H1 (cell line): Measurements from ENCODE around the gene FADS2.

ENCODE experiments used
- CEBPB ChIP-seq: IDR thresholded peaks from 2 replicates; pipeline ENCODE4 v1.6.1; 2012; ENCODE audit warnings: low read depth, low read length
- EZH2 ChIP-seq: fragments of 200-600 bp; sonication (generic); IDR thresholded peaks from 2 replicates; pipeline ENCODE4 v1.7.1; 2012; ENCODE audit warnings: low read depth, mild to moderate bottlenecking, moderate library complexity, low read length, inconsistent platforms; ENCODE audit not compliant: severe bottlenecking
- GTF2F1 ChIP-seq: IDR thresholded peaks from 2 replicates; pipeline ENCODE4 v1.6.1; 2012; ENCODE audit warnings: low read depth, low read length, improper control_type of control experiment, borderline replicate concordance
- JUN ChIP-seq: IDR thresholded peaks from 2 replicates; pipeline ENCODE4 v1.6.1; 2011; ENCODE audit warnings: low read depth, mild to moderate bottlenecking, improper control_type of control experiment, low read length
- JUND ChIP-seq: IDR thresholded peaks from 2 replicates; pipeline ENCODE4 v1.6.1; 2011; ENCODE audit warnings: mild to moderate bottlenecking, improper control_type of control experiment, low read length
- MAX ChIP-seq: IDR thresholded peaks from 2 replicates; pipeline ENCODE4 v1.6.1; 2012; ENCODE audit warnings: inconsistent platforms
- POLR2AphosphoS5 ChIP-seq: IDR thresholded peaks from 2 replicates; pipeline ENCODE4 v1.6.1; 2011; ENCODE audit warnings: low read depth, low read length
- POU5F1 ChIP-seq: IDR thresholded peaks from 2 replicates; pipeline ENCODE4 v1.6.1; 2011; ENCODE audit warnings: low read depth, mild to moderate bottlenecking, low read length, moderate library complexity
- SIN3A ChIP-seq, 2 experiments: IDR thresholded peaks in 1 of 2; conservative IDR thresholded peaks in 1 of 2; 2 replicates each; pipeline ENCODE4 v1.6.1; 2011 to 2012; ENCODE audit warnings: low read length in 2 of 2, improper control_type of control experiment in 1 of 2, low read depth in 1 of 2, mild to moderate bottlenecking in 1 of 2
- SP1 ChIP-seq: IDR thresholded peaks from 2 replicates; pipeline ENCODE4 v1.6.1; 2011; ENCODE audit warnings: low read depth, low read length
- TAF1 ChIP-seq: IDR thresholded peaks from 2 replicates; pipeline ENCODE4 v1.6.1; 2011; ENCODE audit warnings: mild to moderate bottlenecking, low read depth, low read length
- TF ChIP-seq, protein P1 (sequence below), 3 experiments: IDR thresholded peaks; 1 replicate in 2 of 3; 2 replicates in 1 of 3; pipeline versions ENCODE4 v1.5.1 to v1.6.1; 2011; ENCODE audit warnings: low read length in 3 of 3, mild to moderate bottlenecking in 3 of 3, inconsistent platforms in 2 of 3, low read depth in 1 of 3, moderate library complexity in 1 of 3; ENCODE audit not compliant: insufficient read depth in 1 of 3; ENCODE audit errors: control extremely low read depth in 1 of 3
- TF ChIP-seq, protein P2 (sequence below): IDR thresholded peaks from 2 replicates; pipeline ENCODE4 v1.6.1; 2012; ENCODE audit warnings: low read length, inconsistent platforms

DNA sequence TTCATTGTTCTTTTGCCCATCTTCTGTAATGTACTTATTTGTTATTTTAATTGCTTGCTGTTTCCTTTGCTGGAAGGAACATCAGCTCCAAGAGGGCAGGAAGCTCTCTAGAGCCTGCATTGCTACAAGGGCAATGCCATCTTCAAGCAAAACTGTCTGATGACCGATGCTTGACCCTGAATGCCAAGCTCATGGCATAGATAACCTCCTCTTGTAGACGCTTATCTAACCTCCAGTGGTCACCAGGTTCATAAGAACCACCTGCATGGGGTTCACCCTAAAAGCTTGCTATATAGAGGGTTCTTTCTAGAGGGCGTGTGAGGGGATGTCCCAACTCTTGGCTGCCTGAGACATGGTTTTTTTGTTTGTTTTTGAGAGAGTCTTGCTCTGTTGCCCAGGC, 46.8 kb downstream of the FADS2 start:
- no peak for TF ChIP-seq POLR2AphosphoS5
- TF ChIP-seq CEBPB, result no peak
- TF ChIP-seq, protein P1, sequence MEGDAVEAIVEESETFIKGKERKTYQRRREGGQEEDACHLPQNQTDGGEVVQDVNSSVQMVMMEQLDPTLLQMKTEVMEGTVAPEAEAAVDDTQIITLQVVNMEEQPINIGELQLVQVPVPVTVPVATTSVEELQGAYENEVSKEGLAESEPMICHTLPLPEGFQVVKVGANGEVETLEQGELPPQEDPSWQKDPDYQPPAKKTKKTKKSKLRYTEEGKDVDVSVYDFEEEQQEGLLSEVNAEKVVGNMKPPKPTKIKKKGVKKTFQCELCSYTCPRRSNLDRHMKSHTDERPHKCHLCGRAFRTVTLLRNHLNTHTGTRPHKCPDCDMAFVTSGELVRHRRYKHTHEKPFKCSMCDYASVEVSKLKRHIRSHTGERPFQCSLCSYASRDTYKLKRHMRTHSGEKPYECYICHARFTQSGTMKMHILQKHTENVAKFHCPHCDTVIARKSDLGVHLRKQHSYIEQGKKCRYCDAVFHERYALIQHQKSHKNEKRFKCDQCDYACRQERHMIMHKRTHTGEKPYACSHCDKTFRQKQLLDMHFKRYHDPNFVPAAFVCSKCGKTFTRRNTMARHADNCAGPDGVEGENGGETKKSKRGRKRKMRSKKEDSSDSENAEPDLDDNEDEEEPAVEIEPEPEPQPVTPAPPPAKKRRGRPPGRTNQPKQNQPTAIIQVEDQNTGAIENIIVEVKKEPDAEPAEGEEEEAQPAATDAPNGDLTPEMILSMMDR (IDR thresholded peaks at IDR 0.05; ENCODE audit: control extremely low read depth in 1 of 3, insufficient read depth in 1 of 3, low read depth in 1 of 3, low read length in 3 of 3), result no peak
- TF ChIP-seq EZH2, result no peak
- TF ChIP-seq, protein P2, sequence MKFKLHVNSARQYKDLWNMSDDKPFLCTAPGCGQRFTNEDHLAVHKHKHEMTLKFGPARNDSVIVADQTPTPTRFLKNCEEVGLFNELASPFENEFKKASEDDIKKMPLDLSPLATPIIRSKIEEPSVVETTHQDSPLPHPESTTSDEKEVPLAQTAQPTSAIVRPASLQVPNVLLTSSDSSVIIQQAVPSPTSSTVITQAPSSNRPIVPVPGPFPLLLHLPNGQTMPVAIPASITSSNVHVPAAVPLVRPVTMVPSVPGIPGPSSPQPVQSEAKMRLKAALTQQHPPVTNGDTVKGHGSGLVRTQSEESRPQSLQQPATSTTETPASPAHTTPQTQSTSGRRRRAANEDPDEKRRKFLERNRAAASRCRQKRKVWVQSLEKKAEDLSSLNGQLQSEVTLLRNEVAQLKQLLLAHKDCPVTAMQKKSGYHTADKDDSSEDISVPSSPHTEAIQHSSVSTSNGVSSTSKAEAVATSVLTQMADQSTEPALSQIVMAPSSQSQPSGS, result no peak
- TF ChIP-seq MAX, result no peak
- TF ChIP-seq POU5F1, result no peak
- no peak for TF ChIP-seq SP1
- no peak for TF ChIP-seq TAF1
- no peak for TF ChIP-seq JUN
- TF ChIP-seq JUND, result no peak
- no peak for TF ChIP-seq SIN3A (conservative IDR thresholded peaks at IDR 0.05 in 1 of 2, IDR thresholded peaks at IDR 0.05 in 1 of 2; ENCODE audit: low read depth in 1 of 2, low read length in 2 of 2)
- no peak for TF ChIP-seq GTF2F1
